COLO668 (cell line): Measurements from ENCODE around the gene RHBDF2.

Source experiments
- DNase-seq: peaks from one replicate; lab custom pipeline; 2025; ENCODE audit not compliant: unreplicated experiment; lab: John Stamatoyannopoulos, UW

RHBDF2 gene

DNA sequence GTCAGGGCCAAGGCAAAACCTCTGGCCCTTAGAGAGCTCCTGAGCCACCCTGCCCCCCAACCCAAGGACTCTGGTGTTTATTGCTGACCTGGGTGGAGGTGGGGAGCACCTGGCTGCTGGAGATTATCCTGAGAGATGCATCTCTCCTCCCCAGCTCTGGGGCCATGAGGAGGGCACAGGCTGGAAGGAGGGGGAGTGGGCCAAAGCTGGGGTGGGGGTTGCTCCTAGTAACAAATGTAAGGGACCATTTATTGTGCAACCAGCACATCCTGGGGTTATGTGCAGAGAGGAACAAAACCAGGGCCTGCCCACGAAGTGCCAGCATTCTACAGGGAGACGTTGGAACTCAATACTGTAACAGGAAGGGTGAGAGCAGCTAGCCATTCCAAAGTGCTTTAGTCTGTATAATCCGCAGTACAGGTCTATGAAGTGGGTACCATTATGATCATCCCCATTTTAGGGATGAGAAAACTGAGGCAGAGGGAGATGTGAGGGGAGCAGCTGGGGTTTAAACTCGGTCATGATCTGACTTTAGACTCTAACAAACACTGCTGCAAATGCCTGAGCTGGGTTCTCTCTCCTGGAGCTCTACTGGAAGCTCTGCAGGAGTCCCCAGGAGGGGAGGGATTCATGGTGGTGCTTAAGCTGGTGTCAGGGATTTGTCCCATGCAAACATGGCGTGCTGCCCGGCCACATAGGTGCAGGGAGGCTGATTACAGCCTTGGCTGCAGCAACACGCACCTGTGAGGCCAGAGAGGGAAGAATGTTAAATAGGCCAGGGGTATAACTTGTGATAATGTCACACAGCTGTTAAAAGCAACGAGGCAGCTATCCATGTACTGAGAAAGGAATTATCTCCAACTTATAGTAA is 1.4 kb upstream of the RHBDF2 start:
- DNase-seq: no peak

DNA sequence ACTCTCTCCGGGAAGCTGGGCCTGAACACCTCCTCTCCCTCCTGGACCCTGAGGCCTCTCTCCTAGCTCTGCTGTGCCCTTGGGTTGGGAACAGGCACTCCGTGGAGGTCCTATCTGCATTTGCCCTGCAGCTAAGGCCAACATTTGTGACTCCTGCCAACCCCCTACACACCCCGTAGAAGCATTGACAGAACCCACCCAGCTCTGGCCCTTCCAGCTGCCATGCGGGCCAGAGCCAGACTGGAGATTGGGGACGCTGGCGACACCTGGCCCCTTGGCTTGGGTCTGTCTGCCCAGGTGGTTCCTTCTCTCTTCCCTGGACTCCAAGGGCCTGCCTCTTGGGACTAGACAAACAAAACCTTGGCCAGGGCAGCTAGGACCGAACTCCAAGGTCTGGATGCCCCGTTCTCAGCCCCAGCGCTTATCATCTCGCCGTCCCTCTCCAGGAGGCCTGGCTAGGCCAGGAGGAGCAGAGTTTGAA is 644 bp upstream of the RHBDF2 start:
- no peak for DNase-seq

DNA sequence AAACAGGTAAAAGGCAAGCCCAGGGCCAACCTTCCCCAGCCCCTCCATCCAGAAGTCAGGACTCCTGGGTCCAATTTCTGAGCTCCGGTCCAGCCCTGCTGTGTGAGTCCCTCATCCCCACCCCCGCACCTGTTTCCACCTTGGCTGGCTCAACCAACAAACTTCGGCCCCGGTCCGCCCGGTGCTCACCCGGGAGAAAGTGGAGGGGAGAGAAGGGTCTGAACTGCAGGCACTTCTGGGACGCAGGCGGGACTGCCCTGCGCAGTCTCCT is 541 bp downstream of the RHBDF2 start:
- no peak for DNase-seq

DNA sequence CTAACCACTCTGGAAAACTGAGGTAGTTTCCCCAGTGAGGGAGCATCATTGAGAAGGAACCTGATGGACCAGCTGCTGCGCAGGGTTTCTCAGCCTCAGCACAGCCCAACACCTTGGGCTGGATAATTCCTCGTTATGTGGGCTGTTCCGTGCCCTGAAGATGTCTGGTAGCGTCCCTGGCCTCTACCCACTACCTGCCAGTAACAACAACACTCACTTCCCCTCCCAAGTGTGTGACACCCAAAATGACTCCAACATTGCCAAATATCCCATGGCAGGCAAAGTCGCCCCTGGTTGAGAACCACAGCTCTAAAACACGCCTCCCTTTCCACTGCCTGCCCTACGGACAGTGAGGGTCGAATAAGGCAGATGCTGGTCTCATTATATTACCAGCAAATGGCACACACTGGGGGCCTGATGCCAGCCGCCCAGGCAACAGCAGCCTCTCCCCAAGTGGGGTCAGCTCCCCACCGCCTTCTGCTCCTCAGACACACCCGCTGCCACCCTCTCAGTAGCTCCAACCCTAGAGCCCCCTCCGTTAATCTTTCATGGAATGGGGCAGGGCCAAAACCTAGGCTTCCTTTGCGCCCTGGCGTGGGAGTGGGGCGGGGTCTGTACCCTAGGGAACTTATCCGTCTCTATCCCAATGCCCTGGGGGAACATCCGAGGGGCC is 1.0 kb downstream of the RHBDF2 start:
- DNase-seq: no peak

DNA sequence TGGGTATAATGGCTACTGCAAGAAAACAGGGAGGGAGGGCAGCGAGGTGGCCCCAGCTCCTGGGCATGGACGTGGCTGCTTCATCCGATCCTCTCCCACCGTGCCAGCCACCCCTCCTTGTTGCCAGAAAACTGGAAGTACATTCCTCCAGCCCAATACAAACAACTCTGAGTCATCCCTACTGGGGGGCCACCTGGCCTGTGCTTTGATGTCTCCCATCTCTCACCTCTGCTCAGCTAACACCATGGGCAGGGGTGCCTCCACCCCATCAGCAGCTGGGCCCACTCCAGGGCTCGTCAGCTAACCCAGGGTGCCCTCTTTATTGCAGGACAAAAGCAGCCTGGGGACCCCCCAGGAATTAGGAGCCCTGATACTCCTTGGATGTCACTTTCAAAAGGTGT is 2.0 kb downstream of the RHBDF2 start:
- peak; percentile 36 for DNase-seq

DNA sequence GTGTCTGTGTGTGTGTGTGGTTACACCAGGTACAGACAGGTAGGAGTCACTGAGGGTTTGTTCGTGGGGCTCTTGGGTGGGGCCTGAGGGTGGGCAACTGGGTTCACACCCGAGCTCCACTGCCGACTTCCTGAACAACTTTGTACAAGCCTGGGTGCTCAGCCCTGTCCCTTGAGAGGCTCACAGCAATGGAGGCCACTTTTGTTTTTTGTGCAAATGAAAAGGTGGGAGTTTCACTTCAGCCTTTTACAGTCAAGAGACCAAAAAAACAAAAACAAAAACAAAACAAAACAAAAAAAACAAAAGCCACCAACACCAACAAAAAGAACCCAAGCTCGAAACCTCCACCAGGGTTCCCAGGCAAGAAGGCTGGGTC is 2.4 kb downstream of the RHBDF2 start:
- no peak for DNase-seq

DNA sequence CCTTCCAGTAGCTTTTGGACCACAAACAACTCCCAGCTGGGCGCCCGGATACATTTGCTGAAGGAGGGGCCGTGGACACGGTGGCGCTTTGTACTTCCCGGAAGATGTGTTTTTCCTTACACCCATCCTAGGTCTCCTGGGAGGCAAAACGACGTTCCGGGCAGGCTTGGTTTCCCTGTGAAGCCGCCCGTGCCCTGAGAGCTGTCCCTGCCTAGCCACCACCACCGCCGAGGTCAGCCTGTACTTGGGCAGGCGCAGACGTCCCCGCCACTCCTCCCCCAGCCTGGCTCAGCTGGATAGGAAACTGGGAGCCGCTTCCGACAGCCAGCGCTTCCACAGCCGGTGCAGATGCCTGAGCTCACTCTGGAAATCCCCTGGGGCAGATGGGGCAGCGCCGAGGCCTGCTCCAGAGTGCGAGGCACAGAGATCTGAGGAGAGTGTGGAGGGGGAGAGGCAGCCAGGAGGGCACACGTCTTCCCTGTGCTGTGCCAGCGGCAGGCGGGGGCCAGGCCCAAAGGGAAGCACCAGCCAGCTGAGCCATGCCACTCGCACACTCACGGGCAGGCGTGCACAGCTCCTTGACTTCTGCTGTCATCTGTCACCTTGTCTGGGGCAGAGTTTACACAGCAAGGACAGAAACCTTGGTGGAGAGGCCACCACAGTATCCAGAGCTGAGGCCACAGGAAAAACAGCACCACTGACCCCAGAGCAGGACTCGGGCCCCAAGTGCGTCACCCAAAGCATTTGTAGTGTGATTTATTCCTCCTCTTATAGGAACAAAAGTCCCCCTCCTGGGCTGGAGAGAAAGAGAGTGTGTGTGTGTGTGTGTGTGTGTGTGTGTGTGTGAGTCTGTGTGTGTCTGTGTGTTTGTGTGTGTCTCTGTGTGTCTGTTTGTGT is 3.0 kb downstream of the RHBDF2 start:
- DNase-seq: peak; percentile 82

DNA sequence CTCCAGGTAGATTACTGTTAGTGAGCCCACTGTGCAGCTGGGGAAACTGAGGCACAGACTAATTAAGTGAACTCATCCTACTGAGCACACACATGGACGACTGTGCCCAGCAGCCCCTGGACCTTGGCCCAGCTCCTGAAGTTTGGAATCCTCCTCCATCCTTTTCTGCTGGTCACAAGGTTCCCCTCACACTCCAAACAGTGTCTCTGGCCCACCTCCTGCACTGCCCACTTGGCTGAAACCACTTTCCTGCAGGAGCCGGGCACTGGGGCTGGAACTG is 3.6 kb downstream of the RHBDF2 start:
- DNase-seq: no peak

DNA sequence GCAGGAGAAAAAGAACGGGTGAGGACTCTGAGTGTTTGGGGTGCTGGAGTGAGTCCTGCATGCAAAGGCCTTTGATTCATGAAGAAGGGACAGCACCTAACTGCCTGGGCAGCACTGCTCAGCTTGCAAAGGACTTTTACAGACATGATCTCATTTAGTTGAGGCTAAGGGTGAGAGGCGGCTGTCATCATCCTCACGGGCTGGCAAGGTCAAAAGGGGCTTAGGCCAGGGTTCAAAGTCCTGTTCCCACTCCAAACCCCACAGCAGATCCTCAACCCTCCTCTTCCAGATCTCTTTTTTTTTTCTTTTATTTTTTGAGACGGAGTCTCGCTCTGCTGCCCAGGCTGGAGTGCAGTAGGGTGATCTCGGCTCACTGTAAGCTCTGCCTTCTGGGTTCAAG is 4.8 kb downstream of the RHBDF2 start:
- DNase-seq: no peak

DNA sequence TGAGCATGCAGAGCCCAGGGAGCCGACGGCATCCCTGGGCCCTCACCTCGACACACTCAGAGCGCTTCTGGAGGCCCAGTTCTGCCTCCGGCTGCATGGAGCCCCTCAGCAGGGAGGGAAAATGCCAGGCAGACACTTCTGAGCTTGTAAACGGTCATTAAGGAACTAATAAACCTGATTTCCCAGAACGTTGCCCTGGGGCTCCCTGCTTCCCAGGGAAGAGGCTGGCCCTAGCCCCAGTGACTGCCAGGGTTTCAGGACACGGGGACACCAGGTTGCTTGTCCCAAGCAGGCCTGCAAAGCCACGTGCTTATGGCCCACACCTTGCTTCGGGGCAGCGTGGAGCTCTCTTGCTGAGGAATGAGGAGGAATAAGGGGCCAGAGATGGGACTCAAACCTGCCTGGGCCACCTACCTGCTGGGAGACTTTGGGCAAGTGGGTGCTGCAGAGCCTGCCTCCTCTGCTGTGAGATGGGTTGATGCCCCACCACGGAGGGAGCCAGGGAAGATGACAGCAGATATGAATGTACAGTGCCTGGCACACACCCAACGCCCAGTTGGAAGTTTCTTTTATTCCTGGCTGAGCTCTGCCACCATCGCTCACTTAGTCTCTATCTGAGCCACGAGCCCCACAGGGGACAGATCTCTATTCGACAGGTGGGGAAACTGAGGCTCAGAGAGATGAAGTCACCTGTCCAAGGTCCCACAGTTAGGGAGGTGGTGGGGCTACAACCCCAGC is 5.4 kb downstream of the RHBDF2 start:
- DNase-seq: no peak

DNA sequence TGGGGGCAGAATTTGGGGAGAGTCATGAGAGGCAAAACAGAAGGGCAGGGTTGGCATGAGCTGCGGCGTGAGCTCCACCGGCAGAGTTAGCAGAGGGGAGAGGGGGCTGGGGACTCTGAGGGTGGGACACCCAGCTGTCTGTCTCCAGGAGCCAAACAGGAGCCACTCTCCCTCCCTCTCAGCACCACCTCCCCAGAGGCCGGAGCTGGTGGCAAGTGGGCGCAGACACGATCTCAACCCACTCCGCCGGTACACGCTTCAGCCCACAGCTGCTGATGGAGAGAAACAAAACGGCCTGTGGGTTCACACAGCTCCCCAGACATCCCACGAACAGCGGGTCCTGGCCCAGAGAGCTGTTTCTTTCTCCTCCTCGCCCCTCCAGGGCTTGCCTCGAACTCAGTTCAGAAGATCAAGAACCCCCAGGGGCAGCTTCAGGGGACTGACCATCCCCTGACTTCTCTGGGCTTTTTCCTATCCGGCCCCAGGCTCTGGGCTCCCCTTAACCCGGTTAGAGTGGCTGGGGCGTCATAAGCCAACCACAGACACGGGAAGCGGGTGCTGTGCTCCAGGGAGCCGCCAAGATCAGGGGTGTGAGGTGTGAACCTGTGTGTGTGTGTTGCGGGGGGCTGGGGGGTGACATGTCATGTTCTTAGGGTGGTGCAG is 7.6 kb downstream of the RHBDF2 start:
- no peak for DNase-seq

DNA sequence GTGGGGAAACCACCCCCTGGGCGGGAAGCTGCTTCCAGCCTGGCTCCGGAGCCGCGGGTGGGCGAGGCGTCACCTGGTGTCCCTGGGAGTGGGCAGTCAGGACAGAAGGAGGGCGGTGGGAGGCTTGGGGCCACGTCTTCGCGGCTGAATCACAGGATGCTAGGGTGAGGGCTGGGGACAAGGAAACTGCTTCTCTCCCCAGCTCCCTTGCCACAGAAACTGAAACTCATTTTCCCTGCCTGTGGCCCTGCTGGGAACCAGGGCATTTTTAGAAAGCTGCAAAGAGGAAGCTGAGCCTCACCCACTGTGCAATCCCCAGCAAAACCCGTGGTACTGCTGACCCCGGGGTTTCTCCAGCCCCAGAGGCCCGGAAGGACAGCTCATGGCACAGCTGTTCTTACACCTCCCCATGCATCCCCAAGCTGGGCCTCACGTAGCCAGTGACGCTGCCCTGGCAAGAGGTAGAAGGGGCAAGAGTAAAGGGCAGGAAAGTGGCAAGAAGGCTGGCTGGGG is 8.2 kb downstream of the RHBDF2 start:
- DNase-seq: peak; percentile 38

DNA sequence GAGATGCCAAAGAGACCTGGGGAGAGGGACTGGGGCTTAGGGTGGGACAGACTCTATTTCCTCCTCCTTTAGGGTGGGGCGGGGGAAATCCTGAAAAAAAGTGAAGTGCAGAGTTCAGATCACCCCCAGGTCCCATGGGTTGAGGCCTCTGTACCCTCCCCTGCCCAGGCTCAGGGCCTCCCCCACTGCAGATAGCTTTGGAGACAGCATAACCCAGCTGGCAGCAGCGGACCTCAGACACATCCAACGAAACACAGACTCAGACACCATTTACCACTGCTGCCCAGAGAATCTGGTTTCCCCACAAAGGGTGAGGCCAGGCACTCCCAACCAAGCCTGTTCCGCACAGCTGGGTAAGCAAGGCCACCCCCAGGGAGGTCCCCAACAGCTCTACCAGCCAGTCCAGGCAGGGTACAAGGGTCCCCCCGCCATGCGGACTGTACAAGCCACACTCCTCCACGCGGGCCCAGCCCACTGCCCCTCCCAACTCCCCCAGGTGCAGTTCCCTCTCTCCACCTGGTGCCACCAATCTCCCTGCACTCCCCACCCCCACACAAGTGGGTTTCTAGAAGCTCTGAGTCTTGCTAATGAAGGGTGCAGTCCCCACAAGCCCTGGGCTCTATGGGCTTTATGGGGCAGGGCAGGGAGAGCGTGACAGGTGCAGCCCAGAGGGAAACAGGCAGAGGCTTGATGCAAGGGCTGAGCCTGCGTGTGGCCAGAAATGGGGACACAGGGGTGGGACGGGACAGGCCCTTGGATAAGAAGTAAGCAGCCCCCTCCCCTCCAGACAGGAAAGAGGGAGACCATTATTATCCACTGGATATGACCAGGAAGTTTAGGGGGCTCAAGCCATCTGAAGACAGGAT is 8.9 kb downstream of the RHBDF2 start:
- peak; percentile 50 for DNase-seq

DNA sequence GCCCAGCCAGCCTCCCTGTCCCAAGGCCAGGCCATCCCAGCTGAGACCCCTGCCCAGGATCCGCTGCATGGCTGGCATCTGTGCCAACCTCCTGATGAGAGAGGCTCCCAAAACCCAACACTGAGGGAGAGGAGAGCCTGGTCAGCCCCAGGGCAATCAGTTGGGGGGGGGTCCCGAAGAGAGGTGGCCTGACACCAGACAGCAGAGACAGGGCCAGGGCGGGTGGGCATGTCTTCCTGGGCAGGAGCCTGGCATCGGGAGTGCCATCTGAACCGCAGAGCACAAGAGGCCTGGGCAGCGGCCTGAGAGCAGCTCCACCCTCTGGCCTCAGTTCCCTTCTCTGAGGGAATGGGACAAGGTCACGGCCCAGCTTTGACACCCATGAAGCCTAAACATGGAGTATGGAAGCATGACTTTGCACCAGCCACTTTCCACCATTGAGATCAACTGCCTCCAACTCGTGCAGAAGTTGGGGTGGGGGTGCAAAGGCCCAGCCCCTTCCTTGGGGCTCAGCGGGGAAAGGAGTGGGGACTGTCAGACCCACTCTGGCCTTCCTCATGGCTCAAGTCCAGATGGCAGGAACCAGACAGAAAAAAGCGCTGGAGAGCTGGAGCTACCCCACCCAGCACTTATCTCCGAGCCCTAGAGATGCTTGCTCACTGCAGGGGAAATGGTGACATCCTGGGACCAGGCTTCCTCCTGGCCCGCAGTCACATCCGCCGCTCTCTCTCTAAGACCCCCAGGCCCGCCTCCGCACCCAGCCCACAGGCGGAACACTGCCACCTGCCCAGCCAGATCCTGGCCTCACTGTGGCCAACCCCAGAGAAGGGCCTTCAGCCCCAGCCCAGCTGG is 9.7 kb downstream of the RHBDF2 start:
- DNase-seq: no peak

DNA sequence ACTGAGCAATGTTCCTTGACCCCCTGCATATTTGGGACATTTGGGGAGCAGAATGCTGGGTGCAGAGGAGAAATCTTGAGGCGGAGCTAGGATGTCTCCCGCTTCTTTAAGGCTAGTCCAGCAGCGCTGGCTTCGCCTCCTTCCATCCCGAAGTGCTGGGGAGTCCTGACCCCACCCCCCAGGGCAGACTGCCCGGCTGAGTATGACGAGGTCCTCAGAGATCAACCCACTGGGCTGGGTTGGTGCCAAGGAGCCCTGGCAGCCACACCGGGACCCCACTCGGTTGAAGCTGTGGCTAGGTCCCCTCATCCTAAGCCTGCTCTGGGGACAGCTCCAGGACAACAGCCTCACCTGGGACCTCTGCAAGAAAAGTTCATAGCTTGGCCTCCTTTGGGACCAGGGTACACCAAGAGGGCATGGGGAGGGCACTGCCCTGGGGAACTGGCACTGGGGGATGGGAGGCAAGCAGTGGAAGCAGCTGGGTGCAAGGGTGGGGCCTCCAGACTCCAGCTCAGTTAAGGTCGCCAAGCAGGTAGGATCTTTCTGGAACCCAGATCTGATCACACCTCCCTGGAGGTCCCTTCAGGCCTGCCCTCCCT is 11.0 kb downstream of the RHBDF2 start:
- DNase-seq: no peak

DNA sequence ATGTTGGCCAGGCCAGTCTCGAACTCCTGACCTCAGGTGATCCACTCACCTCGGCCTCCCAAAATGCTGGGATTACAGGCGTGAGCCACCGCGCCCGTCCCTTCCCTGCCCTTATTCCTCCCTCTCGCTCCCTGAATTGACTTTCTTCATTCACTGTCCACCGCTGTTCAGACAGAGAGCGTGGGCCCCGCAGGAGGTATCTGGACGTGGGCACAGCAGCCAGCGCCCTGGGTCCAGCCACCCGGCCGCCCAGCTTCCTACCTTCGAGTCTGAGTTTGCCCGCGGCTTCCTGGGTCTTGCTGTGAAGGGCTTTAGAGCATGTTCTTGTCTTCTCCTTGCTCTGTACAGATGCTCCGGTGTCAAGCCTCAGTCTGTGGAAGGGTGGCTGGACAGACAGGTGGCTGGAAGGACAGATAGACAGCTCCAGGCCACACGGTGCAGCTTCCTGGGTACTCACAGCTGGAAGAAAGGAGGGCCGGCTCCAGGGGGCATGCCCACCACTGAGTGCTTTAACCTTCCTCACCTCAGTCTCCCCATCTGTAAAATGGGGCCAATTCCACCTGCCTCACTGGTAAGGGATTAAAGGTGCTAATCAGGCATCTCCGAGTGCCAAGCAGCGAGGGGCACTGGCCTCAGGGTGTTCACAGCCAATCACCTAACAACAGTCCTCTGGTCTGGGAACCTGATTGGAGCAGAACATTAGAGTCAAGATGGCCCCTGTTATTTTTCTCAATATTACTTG is 13.6 kb downstream of the RHBDF2 start:
- no peak for DNase-seq

DNA sequence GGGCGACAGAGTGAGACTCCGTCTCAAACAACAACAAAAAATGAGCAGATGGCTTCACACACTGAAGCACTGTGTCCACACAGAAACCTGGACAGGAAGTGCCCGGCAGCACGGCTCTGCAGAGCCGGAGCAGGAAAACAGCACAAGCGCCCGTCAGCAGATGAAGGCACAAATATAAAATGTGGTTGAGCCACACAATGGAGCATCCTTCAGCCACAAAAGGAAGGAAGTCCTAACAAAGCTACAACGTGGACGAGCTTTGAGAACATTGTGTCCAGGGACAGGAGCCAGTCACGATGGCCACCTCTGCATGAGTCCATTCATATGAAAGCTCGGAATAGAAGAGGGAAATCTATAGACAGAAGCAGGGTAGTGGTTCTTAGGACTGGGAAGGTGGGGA is 15.7 kb downstream of the RHBDF2 start:
- peak; percentile 30 for DNase-seq
